Measurements from ENCODE around the gene GOLGA8N. TPM values are rescaled to one million over a fixed set of nuclear protein-coding genes. Genes with fewer than 3 reads are reported as not detected.
A peak's percentile ranks its signal among the peaks of the same experiment; 100 is the strongest.

GOLGA8N gene
- total and polyA plus RNA-seq, 7 experiments from 2014 or later, result 0.28 to 19.4 (median 12.8) TPM; not detected in 1

DNA sequence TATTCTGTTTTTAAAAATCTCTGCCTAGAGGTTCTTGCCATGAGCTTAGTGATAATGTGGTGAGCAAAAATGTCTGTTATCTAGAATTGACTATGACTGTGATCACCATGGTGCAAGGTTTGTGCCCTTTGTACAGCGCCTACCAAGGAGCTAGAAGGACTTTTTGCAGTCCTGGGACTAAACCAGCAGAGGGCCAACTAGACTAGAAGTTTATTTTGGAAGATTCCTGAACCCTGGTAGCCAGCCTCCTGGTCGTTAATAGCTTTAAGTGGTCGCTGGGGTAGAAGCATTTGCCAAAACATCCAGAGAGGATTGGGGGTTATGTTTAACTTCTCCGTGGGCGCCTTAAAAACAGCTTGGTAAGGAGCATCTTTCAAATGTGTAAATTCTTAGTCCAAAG, 56.1 kb downstream of the GOLGA8N start:
- H3K4me3 Mint-ChIP-seq, result no peak overlapping the region
- peaks cover 0 to 12% (median 0%) of the 10 kb centered on the region in 7 donors for H3K4me1 Mint-ChIP-seq
- no peak for ATAC-seq
- Histone ChIP-seq H3K4me3 (ENCODE audit: low read length) (no peak overlapping the region), H3K36me3 (ENCODE audit: control insufficient read depth in 2 of 3, insufficient read depth in 3 of 3, low read length in 3 of 3) (no peaks in the 10 kb centered on the region), H3K27ac (ENCODE audit: low read depth, low read length) (no peak overlapping the region), H3K27me3 (ENCODE audit: control insufficient read depth in 2 of 2, insufficient read depth in 2 of 2, low read length in 2 of 2) (no peaks in the 10 kb centered on the region), H3K4me1 (ENCODE audit: control insufficient read depth in 2 of 2, insufficient read depth in 2 of 2, low read length in 2 of 2) (no peaks in the 10 kb centered on the region), H3K9me3 (ENCODE audit: control insufficient read depth in 2 of 3, low read length in 3 of 3) (no peaks in the 10 kb centered on the region)
- H3K36me3 Mint-ChIP-seq, result peaks cover 0 to 23% (median 0%) of the 10 kb centered on the region in 5 donors
- CTCF ChIA-PET, result interaction anchor here (1.2 kb wide), 1 partner anchor 8 kb away, joined by 4 read pairs; no protein-coding TSS in a partner anchor
- no peak for DNase-seq
- intact Hi-C loops (cut with micrococcal nuclease), result no loop called here
- H3K9me3 Mint-ChIP-seq, result no peaks in the 10 kb centered on the region
- POLR2A ChIA-PET, result no interaction called here
- no peak overlapping the region for H3K27ac Mint-ChIP-seq
- no peaks in the 10 kb centered on the region for H3K27me3 Mint-ChIP-seq

DNA sequence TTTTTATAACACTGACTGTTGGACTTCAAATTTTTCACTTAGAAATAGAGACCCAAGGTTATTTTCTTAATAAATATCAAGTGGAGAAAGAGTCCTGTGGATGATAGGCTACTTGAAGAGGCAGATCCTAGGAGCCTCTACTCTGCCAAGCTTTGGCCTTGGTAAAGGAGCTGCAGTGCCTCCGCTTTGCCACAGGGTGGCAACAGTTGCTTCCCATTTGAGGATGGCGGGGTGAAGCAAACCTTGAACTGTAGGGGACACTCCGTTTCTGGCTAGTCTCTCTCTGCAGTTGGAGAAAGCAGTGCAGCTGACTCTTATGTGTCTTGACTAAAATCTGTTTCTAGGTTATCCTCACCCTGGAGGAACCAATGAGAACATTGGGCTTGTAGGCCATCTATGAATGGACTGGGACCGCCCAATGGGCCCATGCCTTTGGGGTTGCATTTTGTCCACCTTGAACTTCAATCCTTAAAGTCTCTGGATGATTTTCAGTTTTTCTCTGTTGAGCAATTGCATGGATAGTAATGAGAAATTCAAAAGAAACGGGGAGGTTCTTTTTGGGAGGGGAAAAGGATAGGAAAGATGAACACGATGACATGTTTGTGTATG, 58.1 kb downstream of the GOLGA8N start:
- Mint-ChIP-seq H3K4me3 (no peak overlapping the region), H3K9me3 (no peaks in the 10 kb centered on the region), H3K4me1 (peaks cover 0 to 14% (median 0%) of the 10 kb centered on the region in 7 donors), H3K36me3 (peaks cover 0 to 25% (median 0%) of the 10 kb centered on the region in 5 donors), H3K27me3 (no peaks in the 10 kb centered on the region), H3K27ac (no peak overlapping the region)
- no peaks in the 10 kb centered on the region for H3K27me3 ChIP-seq (ENCODE audit: control insufficient read depth in 2 of 2, insufficient read depth in 2 of 2, low read length in 2 of 2)
- intact Hi-C loops (cut with micrococcal nuclease), result no loop called here
- ChIA-PET CTCF (interaction anchor here (1.3 to 1.4 kb wide), 2 partner anchors 10 to 11 kb away, joined by 3 to 4 read pairs; no protein-coding TSS in a partner anchor), POLR2A (no interaction called here)
- H3K9me3 ChIP-seq (ENCODE audit: control insufficient read depth in 2 of 3, low read length in 3 of 3), result no peaks in the 10 kb centered on the region
- H3K36me3 ChIP-seq (ENCODE audit: control insufficient read depth in 2 of 3, insufficient read depth in 3 of 3, low read length in 3 of 3), result no peaks in the 10 kb centered on the region
- DNase-seq (peak in 6 of 9 donors; percentile 7 to 33 (median 15)), ATAC-seq (peak; percentile 91)
- no peaks in the 10 kb centered on the region for H3K4me1 ChIP-seq (ENCODE audit: control insufficient read depth in 2 of 2, insufficient read depth in 2 of 2, low read length in 2 of 2)
- no peak overlapping the region for H3K27ac ChIP-seq (ENCODE audit: low read depth, low read length)
- H3K4me3 ChIP-seq (ENCODE audit: low read length), result no peak overlapping the region

GRCh38 chr15:32652178-32652577, 58.9 kb downstream of the GOLGA8N start:
- H3K27ac ChIP-seq (ENCODE audit: low read depth, low read length), result no peak overlapping the region

GRCh38 chr15:32656091-32656490, 62.8 kb downstream of the GOLGA8N start:
- H3K27me3 Mint-ChIP-seq, result no peaks in the 10 kb centered on the region
- CTCF ChIA-PET, result no interaction called here
- POLR2A ChIA-PET, result no interaction called here
- ATAC-seq (no peak), DNase-seq (no peak)
- intact Hi-C loops (cut with micrococcal nuclease), result no loop called here
- Histone ChIP-seq H3K36me3 (ENCODE audit: control insufficient read depth in 2 of 3, insufficient read depth in 3 of 3, low read length in 3 of 3) (no peaks in the 10 kb centered on the region), H3K27me3 (ENCODE audit: control insufficient read depth in 2 of 2, insufficient read depth in 2 of 2, low read length in 2 of 2) (no peaks in the 10 kb centered on the region), H3K9me3 (ENCODE audit: control insufficient read depth in 2 of 3, low read length in 3 of 3) (no peaks in the 10 kb centered on the region), H3K4me3 (ENCODE audit: low read length) (no peak overlapping the region), H3K4me1 (ENCODE audit: control insufficient read depth in 2 of 2, insufficient read depth in 2 of 2, low read length in 2 of 2) (peaks cover 0 to 6% of the 10 kb centered on the region in 2 donors), H3K27ac (ENCODE audit: low read depth, low read length) (no peak overlapping the region)
- H3K27ac Mint-ChIP-seq, result peak overlapping the region in 1 of 9 donors; percentile 33
- peaks cover 0 to 15% (median 0%) of the 10 kb centered on the region in 5 donors for H3K36me3 Mint-ChIP-seq
- H3K4me1 Mint-ChIP-seq, result peaks cover 4 to 27% (median 8%) of the 10 kb centered on the region in 7 donors
- no peaks in the 10 kb centered on the region for H3K9me3 Mint-ChIP-seq
- no peak overlapping the region for H3K4me3 Mint-ChIP-seq

More at GRCh38 chr15:32652178-32652577, 58.9 kb downstream of the GOLGA8N start:
- Mint-ChIP-seq H3K36me3 (peaks cover 0 to 23% (median 0%) of the 10 kb centered on the region in 5 donors), H3K9me3 (no peaks in the 10 kb centered on the region), H3K27me3 (no peaks in the 10 kb centered on the region), H3K27ac (no peak overlapping the region), H3K4me3 (no peak overlapping the region), H3K4me1 (peaks cover 0 to 20% (median under 1%) of the 10 kb centered on the region in 7 donors)
- Histone ChIP-seq H3K4me3 (ENCODE audit: low read length) (no peak overlapping the region), H3K36me3 (ENCODE audit: control insufficient read depth in 2 of 3, insufficient read depth in 3 of 3, low read length in 3 of 3) (no peaks in the 10 kb centered on the region), H3K9me3 (ENCODE audit: control insufficient read depth in 2 of 3, low read length in 3 of 3) (no peaks in the 10 kb centered on the region), H3K27me3 (ENCODE audit: control insufficient read depth in 2 of 2, insufficient read depth in 2 of 2, low read length in 2 of 2) (no peaks in the 10 kb centered on the region), H3K4me1 (ENCODE audit: control insufficient read depth in 2 of 2, insufficient read depth in 2 of 2, low read length in 2 of 2) (peaks cover 0 to under 1% of the 10 kb centered on the region in 2 donors)
- POLR2A ChIA-PET, result no interaction called here
- intact Hi-C loops (cut with micrococcal nuclease), result no loop called here
- ATAC-seq (no peak), DNase-seq (no peak)
- CTCF ChIA-PET, result no interaction called here

DNA sequence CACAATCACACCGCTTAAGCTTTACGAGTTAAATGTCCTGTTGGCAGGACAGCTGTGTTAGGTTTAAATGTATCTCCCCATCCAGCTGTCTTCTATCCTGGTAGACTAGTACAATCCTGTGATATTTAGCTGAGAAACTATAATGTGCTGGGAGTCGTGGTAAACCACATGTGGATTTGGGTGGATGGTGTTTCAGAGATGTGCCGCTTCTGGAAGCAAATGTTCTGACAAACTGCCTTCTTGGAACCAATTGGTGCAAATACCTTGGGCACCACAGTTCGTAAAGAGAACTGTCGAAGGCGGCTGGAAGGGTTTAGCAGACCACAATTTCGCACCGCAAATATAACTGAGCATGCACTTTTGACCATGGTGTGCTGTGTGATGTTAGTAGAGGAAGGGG, 63.2 kb downstream of the GOLGA8N start:
- Mint-ChIP-seq H3K36me3 (peaks cover 0 to 15% (median 0%) of the 10 kb centered on the region in 5 donors), H3K27ac (no peak overlapping the region), H3K4me1 (peaks cover 4 to 24% (median 8%) of the 10 kb centered on the region in 7 donors), H3K27me3 (no peaks in the 10 kb centered on the region), H3K4me3 (no peak overlapping the region), H3K9me3 (no peaks in the 10 kb centered on the region)
- no peaks in the 10 kb centered on the region for H3K9me3 ChIP-seq (ENCODE audit: control insufficient read depth in 2 of 3, low read length in 3 of 3)
- ChIA-PET POLR2A (no interaction called here), CTCF (no interaction called here)
- no peak overlapping the region for H3K27ac ChIP-seq (ENCODE audit: low read depth, low read length)
- ATAC-seq (no peak), DNase-seq (no peak)
- no peak overlapping the region for H3K4me3 ChIP-seq (ENCODE audit: low read length)
- peaks cover 0 to 6% of the 10 kb centered on the region in 2 donors for H3K4me1 ChIP-seq (ENCODE audit: control insufficient read depth in 2 of 2, insufficient read depth in 2 of 2, low read length in 2 of 2)
- no peaks in the 10 kb centered on the region for H3K36me3 ChIP-seq (ENCODE audit: control insufficient read depth in 2 of 3, insufficient read depth in 3 of 3, low read length in 3 of 3)
- no peaks in the 10 kb centered on the region for H3K27me3 ChIP-seq (ENCODE audit: control insufficient read depth in 2 of 2, insufficient read depth in 2 of 2, low read length in 2 of 2)
- intact Hi-C loops (cut with micrococcal nuclease), result no loop called here

Other genes with a start within 250 kb of the GOLGA8N start
- gene GOLGA8K, start 190.2 kb upstream of the GOLGA8N start, total RNA-seq, result 1 to 10 TPM in 3 of 5 experiments, under 1 TPM in 2; 0.36 to 1.5 (median 1.2) TPM
- gene GOLGA8K, start 190.2 kb upstream of the GOLGA8N start, polyA plus RNA-seq, result not detected
- 1 to 10 TPM; 3.7 to 6.4 (median 5.4) TPM for gene GOLGA8O, start 137.8 kb upstream of the GOLGA8N start, total RNA-seq
- not detected for gene GOLGA8O, start 137.8 kb upstream of the GOLGA8N start, polyA plus RNA-seq
- gene ARHGAP11A, start 22.0 kb downstream of the GOLGA8N start, total RNA-seq, result 100 to 1,000 TPM in 1 of 5 experiments, 1 to 10 TPM in 4; 5.0 to 101 (median 5.9) TPM
- gene ARHGAP11A, start 22.0 kb downstream of the GOLGA8N start, polyA plus RNA-seq, result 1 to 10 TPM; 2.1 to 2.3 TPM
- gene SCG5, start 48.3 kb downstream of the GOLGA8N start, total RNA-seq, result 1 to 10 TPM in 1 of 5 experiments, under 1 TPM in 3, not detected in 1; 0.37 to 2.8 (median 0.68) TPM
- gene SCG5, start 48.3 kb downstream of the GOLGA8N start, polyA plus RNA-seq, result under 1 TPM in 1 of 2 donors, not detected in 1; 0.49 TPM
- gene GREM1, start 124.5 kb downstream of the GOLGA8N start, total RNA-seq, result not detected
- not detected for gene GREM1, start 124.5 kb downstream of the GOLGA8N start, polyA plus RNA-seq